GM19397 (cell line): ENCODE data around the gene MAB21L3.

Experiments used
- ATAC-seq: cut with Tn5 transposase; IDR thresholded peaks from one replicate; pipeline ENCODE4 v1.9.1; 2021; ENCODE audit warnings: mild to moderate bottlenecking, moderate library complexity; ENCODE audit not compliant: unreplicated experiment

MAB21L3 gene

GRCh38 chr1:116164150-116164549, 53.0 kb downstream of the MAB21L3 start:
- no peak for ATAC-seq

GRCh38 chr1:116164604-116165368, 53.6 kb downstream of the MAB21L3 start:
- no peak for ATAC-seq

- ATAC-seq, result no peak
Measured at GRCh38 chr1:116165572-116165971, 54.4 kb downstream of the MAB21L3 start.

- no peak for ATAC-seq
Measured at GRCh38 chr1:116166011-116166571, 54.9 kb downstream of the MAB21L3 start.

- no peak for ATAC-seq
Measured at GRCh38 chr1:116166655-116167054, 55.5 kb downstream of the MAB21L3 start.

GRCh38 chr1:116167625-116168276, 56.6 kb downstream of the MAB21L3 start:
- ATAC-seq, result no peak

- ATAC-seq, result peak; percentile 96
Measured at GRCh38 chr1:116168277-116169032, 57.3 kb downstream of the MAB21L3 start.

- no peak for ATAC-seq
Measured at GRCh38 chr1:116169898-116170297, 58.7 kb downstream of the MAB21L3 start.

GRCh38 chr1:116170721-116171589, 59.8 kb downstream of the MAB21L3 start:
- no peak for ATAC-seq

GRCh38 chr1:116172666-116173065, 61.5 kb downstream of the MAB21L3 start:
- ATAC-seq, result no peak

- ATAC-seq, result no peak
Measured at GRCh38 chr1:116175611-116176010, 64.4 kb downstream of the MAB21L3 start.

GRCh38 chr1:116176306-116176789, 65.1 kb downstream of the MAB21L3 start:
- no peak for ATAC-seq

GRCh38 chr1:116177861-116178260, 66.7 kb downstream of the MAB21L3 start:
- ATAC-seq, result no peak

GRCh38 chr1:116178837-116179236, 67.6 kb downstream of the MAB21L3 start:
- ATAC-seq, result no peak

- no peak for ATAC-seq
Measured at GRCh38 chr1:116179419-116179818, 68.2 kb downstream of the MAB21L3 start.

- ATAC-seq, result no peak
Measured at GRCh38 chr1:116179964-116180363, 68.8 kb downstream of the MAB21L3 start.

GRCh38 chr1:116182019-116182714, 71.0 kb downstream of the MAB21L3 start:
- no peak for ATAC-seq
